HG03135 (cell line): ENCODE data around the gene SERPINA6.
"Not testable (repeated sequence)": the region's sequence is repeated elsewhere in the genome, so short reads cannot be mapped to it uniquely, and the experiment has no call there.

Experiments used
- ATAC-seq: cut with Tn5 transposase; IDR thresholded peaks from one replicate; pipeline ENCODE4 v1.9.1; 2021; ENCODE audit warnings: mild to moderate bottlenecking, moderate library complexity; ENCODE audit not compliant: unreplicated experiment

The SERPINA6 gene, protein sequence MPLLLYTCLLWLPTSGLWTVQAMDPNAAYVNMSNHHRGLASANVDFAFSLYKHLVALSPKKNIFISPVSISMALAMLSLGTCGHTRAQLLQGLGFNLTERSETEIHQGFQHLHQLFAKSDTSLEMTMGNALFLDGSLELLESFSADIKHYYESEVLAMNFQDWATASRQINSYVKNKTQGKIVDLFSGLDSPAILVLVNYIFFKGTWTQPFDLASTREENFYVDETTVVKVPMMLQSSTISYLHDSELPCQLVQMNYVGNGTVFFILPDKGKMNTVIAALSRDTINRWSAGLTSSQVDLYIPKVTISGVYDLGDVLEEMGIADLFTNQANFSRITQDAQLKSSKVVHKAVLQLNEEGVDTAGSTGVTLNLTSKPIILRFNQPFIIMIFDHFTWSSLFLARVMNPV

DNA sequence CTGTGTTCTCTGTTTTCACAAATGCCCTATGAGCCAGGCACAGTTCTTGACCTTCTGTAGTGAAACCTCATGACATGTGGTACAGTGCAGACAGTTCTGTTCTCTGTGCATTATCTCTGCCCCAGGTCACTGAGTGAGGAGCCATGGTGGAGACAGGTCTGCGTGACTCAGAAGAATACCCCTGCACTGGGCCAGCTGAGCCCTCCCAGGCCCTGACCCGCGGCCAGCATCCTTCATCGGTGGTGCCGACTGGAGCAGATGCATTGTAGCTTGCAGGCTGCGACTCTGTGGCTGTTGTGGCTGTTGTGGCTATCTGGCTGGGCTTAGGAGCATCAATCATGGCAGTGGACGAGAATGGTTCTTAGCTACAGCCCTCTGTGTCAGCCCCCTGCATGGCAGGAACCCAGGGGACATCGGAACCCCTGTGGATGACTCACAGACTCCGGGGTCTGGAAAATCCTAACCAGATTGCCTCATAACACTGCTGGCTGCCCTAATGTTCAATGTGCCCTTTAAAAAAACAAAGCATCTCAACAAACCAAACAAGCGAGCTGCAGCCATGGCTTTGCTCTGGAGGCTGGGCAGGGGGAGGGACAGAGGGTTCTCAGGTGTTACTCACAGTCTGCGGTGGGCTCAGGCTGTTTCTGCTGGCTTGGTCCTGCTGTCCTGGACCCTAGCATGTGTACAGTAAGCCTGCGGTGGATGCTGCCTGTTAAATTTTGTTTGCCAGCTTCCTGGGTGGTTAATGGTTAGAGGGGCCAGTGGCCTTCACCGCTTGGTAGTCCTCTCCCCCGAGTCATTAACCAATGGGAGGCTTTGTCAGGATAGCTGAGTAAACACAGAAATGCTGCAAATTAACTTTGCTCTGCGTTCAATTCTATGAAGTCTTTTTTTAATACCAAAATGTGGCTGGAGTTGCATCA, at the start of gene SERPINA6:
TSS of gene SERPINA6 (minus strand) at position 689 of the 923 bp plus-strand sequence. CDS start 8,688 bp downstream, outside the sequence.
- ATAC-seq, result no peak

- no peak for ATAC-seq
Observed at GRCh38 chr14:94372021-94372605, 49.0 kb upstream of the SERPINA6 start.

- no peak for ATAC-seq
Observed at GRCh38 chr14:94370524-94370910, 47.4 kb upstream of the SERPINA6 start.

DNA sequence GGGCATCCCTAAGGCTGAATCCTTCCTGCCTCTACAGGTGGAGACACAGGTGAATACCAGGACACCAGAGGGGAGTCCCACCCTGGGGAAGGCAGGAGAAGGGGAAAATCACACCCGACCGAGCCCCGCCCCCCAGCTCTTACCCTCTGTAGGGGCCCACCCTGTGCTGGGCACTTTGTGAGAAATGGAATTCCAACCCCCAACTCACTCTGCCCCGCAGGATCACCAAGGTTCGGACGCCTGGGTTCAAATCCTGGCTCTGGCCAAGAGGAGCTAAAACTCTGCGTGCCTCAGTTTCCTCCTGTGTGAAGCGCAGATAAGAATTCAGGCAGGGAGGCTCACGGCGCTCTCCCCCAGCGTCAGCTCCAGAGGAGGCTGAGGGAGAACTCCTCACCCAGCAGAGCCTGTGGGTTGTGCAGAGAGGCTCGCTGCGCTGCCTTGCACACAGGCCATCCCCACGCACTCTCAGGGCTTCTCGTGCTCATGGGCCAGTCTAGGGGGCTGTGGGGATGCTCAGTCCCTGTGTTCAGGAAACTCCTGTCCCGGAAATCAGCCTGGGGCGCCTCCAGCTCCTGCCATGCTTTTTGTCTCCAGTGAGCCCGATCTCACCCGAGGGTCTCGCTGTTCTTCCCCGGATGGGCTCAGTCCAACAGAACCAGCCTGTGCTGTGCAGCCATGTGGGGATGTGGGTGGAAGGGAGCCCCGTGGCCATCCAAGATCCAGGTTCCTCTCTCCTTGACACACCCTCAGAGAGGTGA, 46.8 kb upstream of the SERPINA6 start:
- ATAC-seq, result not testable (repeated sequence)

GRCh38 chr14:94368956-94369355, 45.8 kb upstream of the SERPINA6 start:
- no peak for ATAC-seq

GRCh38 chr14:94368243-94368590, 45.1 kb upstream of the SERPINA6 start:
- ATAC-seq, result no peak

DNA sequence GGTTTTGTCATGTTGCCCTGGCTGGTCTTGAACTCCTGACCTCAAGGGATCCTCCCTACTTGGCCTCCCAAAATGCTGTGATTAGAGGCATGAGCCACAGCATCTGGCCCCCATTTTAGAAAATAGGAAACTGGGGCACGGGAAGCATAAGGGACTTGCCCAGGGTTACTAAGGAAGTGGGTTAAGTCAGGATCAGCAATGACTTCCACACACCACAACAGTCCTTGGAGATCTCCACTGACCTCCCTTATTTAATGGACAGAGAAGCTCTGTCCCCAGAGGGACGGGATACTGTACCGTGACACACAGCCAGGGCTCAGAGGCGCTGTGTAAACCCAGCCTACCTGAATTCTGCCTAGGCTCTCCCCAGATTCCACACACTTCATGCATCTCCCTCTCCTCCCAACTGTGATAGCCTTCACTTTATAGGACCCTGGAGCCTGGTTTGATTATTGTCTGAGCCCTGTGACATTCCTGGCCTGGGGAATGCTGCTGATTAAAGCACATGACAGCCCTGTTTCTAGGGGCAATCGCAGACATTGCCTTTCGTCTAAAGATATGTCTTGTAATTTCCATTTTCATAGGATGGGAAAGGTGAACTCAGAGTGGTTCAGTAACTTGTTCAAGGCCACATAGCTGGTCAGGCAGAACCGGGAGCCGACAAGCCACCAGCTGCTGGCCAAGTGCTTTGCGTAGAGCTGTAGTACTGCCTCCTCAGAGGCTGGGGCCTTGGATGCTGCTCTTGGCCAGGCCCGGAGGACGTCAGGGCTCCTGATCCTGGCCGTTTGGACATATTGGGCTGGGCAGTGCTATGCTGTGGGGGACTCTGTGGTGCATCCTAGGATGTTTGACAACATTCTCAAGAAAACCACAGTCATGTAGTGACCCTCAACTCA, 44.5 kb upstream of the SERPINA6 start:
- no peak for ATAC-seq

- ATAC-seq, result no peak
Observed at GRCh38 chr14:94366146-94366915, 43.2 kb upstream of the SERPINA6 start, which contains the start of gene SERPINA2. TSS of gene SERPINA2 (minus strand) at chr14:94366698.

GRCh38 chr14:94365624-94366023, 42.5 kb upstream of the SERPINA6 start:
- ATAC-seq, result no peak

DNA sequence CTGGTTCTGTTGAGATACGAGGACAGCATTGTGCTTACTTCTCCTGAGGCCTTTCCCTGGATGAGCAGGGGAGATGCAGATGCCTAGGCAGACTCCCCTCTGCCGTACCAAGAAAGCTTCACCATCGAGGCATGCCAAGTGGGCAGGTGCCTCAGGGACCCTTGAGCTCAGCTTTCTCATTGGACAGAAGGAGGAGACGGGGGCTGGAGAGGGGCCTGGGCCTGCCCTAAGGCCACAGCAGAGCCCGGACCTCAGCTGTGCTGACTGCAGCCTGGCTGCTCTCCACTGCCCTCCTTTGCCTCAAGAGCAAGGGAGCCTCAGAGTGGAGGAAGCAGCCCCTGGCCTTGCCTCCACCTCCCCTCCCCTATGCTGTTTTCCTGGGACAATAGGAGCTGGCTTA, 41.8 kb upstream of the SERPINA6 start:
- no peak for ATAC-seq

- no peak for ATAC-seq
Observed at GRCh38 chr14:94364037-94364436, 40.9 kb upstream of the SERPINA6 start.

DNA sequence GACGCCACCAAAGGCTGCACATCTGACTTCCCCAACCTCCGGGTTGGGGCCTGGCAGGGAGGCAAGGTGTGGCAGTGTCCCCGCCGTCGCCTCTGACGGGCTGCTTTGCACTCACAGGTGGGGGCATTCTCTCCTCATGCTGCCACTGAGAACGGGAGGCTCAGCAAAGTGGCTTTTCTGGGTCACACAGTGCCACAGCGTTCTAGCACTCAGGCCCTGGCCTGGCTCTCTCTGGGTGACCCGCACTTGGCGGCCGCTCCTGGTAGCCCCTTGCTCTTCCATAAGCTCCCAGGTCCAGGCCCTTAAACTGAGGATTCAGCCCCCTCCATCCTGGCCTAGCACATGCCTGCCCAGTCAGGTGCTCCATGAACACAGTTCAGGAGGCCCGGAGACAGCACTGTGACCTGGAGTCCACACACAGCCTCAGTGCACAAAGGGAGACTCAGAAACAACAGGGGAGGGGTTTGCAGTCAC, 40.1 kb upstream of the SERPINA6 start:
- no peak for ATAC-seq

DNA sequence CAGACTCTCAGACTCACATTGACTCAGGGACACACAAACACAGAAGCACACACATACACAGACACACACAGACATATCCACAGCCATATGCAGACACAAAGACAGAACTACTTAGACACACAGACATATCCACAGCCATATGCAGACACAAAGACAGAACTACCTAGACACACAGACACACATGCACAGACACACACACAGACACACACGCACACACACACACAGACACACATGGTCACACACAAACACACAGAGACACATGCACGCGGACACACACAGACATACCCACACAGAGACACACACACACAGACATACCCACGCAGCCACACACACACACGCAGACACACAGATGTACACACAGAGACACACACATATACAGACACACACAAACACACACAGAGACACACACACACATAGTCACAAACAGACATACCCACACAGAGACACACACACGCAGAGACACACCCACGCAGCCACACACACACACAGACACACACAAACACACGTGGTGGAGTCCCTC, 39.5 kb upstream of the SERPINA6 start:
- ATAC-seq, result no peak

DNA sequence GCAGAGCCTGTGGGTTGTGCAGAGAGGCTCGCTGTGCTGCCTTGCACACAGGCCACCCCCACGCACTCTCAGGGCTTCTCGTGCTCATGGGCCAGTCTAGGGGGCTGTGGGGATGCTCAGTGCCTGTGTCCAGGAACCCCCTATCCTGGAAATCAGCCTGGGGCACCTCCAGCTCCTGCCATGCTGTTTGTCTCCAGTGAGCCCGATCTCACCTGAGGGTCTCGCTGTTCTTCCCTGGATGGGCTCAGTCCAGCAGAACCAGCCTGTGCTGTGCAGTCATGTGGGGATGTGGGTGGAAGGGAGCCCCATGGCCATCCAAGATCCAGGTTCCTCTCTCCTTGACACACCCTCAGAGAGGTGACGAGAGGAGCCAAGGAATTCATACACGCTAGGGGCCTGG, 38.5 kb upstream of the SERPINA6 start:
- no peak for ATAC-seq

GRCh38 chr14:94360945-94361565, 37.9 kb upstream of the SERPINA6 start:
- no peak for ATAC-seq

- no peak for ATAC-seq
Observed at GRCh38 chr14:94357166-94357565, 34.0 kb upstream of the SERPINA6 start.

DNA sequence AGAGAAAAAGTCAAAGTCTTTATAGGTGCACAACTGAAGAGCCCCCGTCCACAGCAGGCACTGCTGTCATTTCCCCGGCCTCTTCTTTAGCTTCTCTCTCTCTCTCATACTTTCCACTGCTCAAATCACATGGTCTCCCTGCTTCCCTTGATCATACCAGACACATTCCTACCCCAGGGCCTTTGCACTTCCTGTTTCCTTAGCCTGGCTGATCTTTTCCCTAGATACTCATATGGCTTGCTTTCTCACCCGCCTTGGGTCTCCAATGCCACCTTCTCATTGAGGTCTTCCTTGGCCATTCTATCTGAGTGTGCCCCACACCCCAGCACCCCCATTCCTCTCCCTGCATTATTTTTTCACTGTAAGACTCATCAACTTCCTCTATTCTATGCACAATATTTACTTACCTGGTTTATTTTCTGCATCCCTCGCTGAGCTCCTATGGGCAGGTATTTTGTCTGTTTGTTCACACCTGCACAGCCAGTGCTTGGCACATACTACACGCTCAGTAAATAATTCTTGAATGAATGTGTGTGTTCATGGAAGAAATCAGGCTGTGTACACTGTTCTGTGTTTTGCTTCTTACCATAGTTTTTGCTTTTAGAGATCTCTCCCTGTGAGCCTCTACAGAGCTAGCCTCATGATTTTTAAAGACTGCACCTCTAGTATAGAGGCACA, 33.4 kb upstream of the SERPINA6 start:
- no peak for ATAC-seq
